Coronary artery (tissue), 2 donors: Measurements from ENCODE around the gene BLMH.

ENCODE experiments used
- DNase-seq: peaks from one replicate; pipeline ENCODE4 v3.0.0-alpha.2; 2017; ENCODE audit warnings: low spot score
- H3K27ac ChIP-seq, 2 donors: fragments of 200-600 bp; sonication (generic); one replicate each; pipeline ENCODE4 v1.5.1; 2016 to 2019
- H3K4me3 ChIP-seq: fragments of 200-600 bp; sonication (generic); 2 replicates; pipeline ENCODE4 v1.5.1; 2016; ENCODE audit warnings: mild to moderate bottlenecking, moderate library complexity
- CTCF ChIP-seq: fragments of 200-600 bp; sonication (generic); IDR thresholded peaks from one replicate; pipeline ENCODE4 v1.5.1; 2019; ENCODE audit warnings: antibody characterized with exemption

The BLMH gene

GRCh38 chr17:30220414-30220813 is 71.3 kb downstream of the BLMH start:
- TF ChIP-seq CTCF = no peak
- Histone ChIP-seq H3K4me3 (no peak overlapping the region), H3K27ac (no peak overlapping the region)
- no peak for DNase-seq

- H3K27ac ChIP-seq = no peak overlapping the region
- no peak for DNase-seq
- TF ChIP-seq CTCF = no peak
- no peak overlapping the region for H3K4me3 ChIP-seq
Measured at GRCh38 chr17:30219833-30220232, 71.9 kb downstream of the BLMH start.

- no peak overlapping the region for H3K27ac ChIP-seq
- H3K4me3 ChIP-seq = no peak overlapping the region
- peak; percentile 17 for DNase-seq
- TF ChIP-seq CTCF = no peak
Measured at GRCh38 chr17:30219315-30219714, 72.4 kb downstream of the BLMH start.

DNA sequence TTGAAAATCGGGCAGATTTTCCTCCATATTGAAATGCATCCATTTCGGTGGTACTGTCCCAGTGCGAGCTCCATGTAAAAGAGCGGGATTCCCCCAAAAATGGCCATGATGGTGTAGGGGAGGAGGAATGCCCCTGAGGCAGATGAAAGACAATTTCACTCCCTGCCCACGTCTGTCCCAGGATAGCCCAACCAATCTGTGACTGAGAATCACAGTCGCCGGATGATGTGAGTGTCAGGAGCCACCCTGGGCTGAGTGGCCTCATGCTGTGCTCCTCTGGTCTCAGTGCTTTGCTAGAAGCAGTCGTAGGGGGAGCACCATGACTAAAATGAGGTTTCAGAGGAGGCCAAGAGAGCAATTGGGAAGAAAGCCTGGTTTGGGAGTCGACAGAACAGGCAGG is 72.9 kb downstream of the BLMH start:
- no peak for TF ChIP-seq CTCF
- DNase-seq = peak; percentile 17
- Histone ChIP-seq H3K4me3 (no peak overlapping the region), H3K27ac (no peak overlapping the region)

DNA sequence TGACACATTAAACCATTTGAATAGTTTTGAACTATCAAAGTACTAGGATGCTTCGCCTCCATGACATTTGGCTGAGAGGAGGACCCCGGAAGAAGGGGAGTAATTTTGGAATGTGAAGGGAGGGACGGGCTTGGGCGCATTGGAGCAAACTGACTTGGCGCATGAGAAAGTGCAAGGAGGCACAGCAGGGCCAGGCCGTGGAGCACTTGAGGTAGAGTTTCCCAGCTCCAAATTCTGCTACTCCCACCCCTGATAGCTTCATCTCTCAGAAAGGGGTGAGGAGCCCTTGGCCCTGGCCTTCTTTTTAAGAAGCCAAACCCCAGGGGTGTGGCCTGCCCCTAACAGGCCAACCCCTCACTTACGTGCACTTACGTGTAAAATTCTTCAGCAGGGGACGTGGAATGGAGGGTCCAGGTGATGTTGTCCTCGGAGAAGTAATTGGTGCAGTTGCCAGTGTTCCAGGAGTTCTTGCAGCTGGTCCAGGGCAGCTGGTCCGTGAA is 73.9 kb downstream of the BLMH start:
- peak; percentile 50 for DNase-seq
- no peak overlapping the region for H3K4me3 ChIP-seq
- no peak overlapping the region for H3K27ac ChIP-seq
- TF ChIP-seq CTCF = no peak

DNA sequence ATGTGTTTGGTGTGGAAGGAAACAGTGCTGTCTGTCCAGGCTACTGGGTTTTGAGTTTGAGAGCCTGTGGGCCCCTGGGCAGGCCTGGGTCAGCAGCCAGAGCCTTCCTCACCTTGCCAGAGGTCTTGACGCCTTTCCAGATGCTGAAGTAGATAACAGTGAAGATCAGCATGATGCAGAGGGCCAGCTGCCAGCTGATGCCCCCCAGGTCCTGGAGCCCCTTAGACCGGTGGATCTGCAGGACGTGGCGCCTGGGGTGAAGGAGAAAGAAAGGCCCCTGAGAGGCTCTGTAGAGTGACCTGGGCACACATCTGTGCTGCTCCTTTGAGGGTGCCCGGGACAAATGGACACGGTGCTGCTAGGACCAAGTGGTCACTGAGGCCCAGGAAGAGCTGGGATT is 74.7 kb downstream of the BLMH start:
- no peak for TF ChIP-seq CTCF
- no peak overlapping the region for H3K4me3 ChIP-seq
- DNase-seq = peak; percentile 62
- no peak overlapping the region for H3K27ac ChIP-seq

DNA sequence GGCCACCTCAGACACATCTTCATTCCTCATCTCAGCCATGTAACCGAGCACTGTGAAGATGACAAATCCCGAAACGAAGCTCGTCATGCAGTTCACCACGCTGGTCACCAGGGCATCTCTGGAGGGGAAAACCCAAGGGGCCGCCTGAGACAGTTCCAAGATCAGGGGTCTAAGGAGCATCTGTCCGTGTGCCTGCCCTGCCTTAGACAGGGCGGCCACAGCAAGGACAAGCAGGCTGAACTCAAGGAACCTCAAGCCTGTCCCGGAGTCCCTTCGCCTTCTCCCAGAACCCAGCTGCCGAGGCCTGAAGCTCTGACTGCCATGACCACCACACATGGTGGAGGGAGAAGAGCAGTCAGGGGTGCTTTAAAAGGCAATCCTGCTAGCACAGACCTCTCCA is 79.0 kb downstream of the BLMH start:
- TF ChIP-seq CTCF = no peak
- Histone ChIP-seq H3K4me3 (no peak overlapping the region), H3K27ac (no peak overlapping the region)
- peak; percentile 40 for DNase-seq
